ENCODE results near the gene ANKH.

ANKH gene

GRCh38 chr5:14685757-14686156 is 185.8 kb downstream of the ANKH start:
- no peak for DNase-seq (ENCODE audit: low read depth)

GRCh38 chr5:14684757-14685156 is 186.8 kb downstream of the ANKH start:
- no peak for DNase-seq (ENCODE audit: low read depth)

- no peak for DNase-seq (ENCODE audit: low read depth)
These were observed 187.6 kb downstream of the ANKH start for GRCh38 chr5:14683906-14684455.

- DNase-seq (ENCODE audit: low read depth), result no peak
These were observed 190.3 kb downstream of the ANKH start for GRCh38 chr5:14681236-14681752.

GRCh38 chr5:14679595-14679994 is 192.0 kb downstream of the ANKH start:
- no peak for DNase-seq (ENCODE audit: low read depth)

GRCh38 chr5:14678773-14679334 is 192.7 kb downstream of the ANKH start:
- DNase-seq (ENCODE audit: low read depth), result no peak

- DNase-seq (ENCODE audit: low read depth), result no peak
These were observed 195.3 kb downstream of the ANKH start for GRCh38 chr5:14676320-14676719.

- DNase-seq (ENCODE audit: low read depth), result no peak
These were observed 195.7 kb downstream of the ANKH start for GRCh38 chr5:14675865-14676300.

GRCh38 chr5:14674983-14675854 is 196.4 kb downstream of the ANKH start:
- DNase-seq (ENCODE audit: low read depth), result no peak

GRCh38 chr5:14673443-14673842 is 198.1 kb downstream of the ANKH start:
- no peak for DNase-seq (ENCODE audit: low read depth)

- DNase-seq (ENCODE audit: low read depth), result no peak
These were observed 198.8 kb downstream of the ANKH start for GRCh38 chr5:14672484-14673394.

GRCh38 chr5:14672082-14672481 is 199.5 kb downstream of the ANKH start:
- no peak for DNase-seq (ENCODE audit: low read depth)

- no peak for DNase-seq (ENCODE audit: low read depth)
These were observed 200.2 kb downstream of the ANKH start for GRCh38 chr5:14671414-14671813.

GRCh38 chr5:14669975-14670374 is 201.6 kb downstream of the ANKH start:
- DNase-seq (ENCODE audit: low read depth), result no peak

GRCh38 chr5:14669415-14669814 is 202.2 kb downstream of the ANKH start:
- DNase-seq (ENCODE audit: low read depth), result no peak

- no peak for DNase-seq (ENCODE audit: low read depth)
These were observed 203.4 kb downstream of the ANKH start for GRCh38 chr5:14668181-14668591.

GRCh38 chr5:14667770-14668169 is 203.8 kb downstream of the ANKH start:
- no peak for DNase-seq (ENCODE audit: low read depth)

- DNase-seq (ENCODE audit: low read depth), result no peak
These were observed 204.3 kb downstream of the ANKH start for GRCh38 chr5:14667290-14667689.

- no peak for DNase-seq (ENCODE audit: low read depth)
These were observed 205.2 kb downstream of the ANKH start for GRCh38 chr5:14666357-14666756.

- DNase-seq (ENCODE audit: low read depth), result no peak
These were observed 205.6 kb downstream of the ANKH start for GRCh38 chr5:14665949-14666348.

- no peak for DNase-seq (ENCODE audit: low read depth)
These were observed 206.3 kb downstream of the ANKH start for GRCh38 chr5:14665101-14665822.

Data from stimulated activated CD8-positive, alpha-beta memory T cell treated with anti-CD3 and anti-CD28 coated beads, Interleukin-12 subunit alpha, Interleukin-12 subunit beta, amount 100 ng/mL, for 1 hour (primary cell).